Tibial nerve (tissue), 4 donors: ENCODE data around the gene BICD1. TPM values are rescaled to one million over a fixed set of nuclear protein-coding genes. Genes with fewer than 3 reads are reported as not detected.

Experiments used
- DNase-seq, 2 donors: peaks; one replicate each; pipeline ENCODE4 v3.0.0-alpha.2; 2019; ENCODE audit warnings: low spot score in 2 of 2
- H3K27ac ChIP-seq, 4 donors: fragments of 200-600 bp; sonication (generic) in 3 of 4; one replicate each; pipeline ENCODE4 v1.5.1; 2017 to 2019; ENCODE audit warnings: mild to moderate bottlenecking in 1 of 4
- H3K27me3 ChIP-seq, 2 donors: fragments of 200-600 bp; sonication (generic) in 1 of 2; one replicate each; pipeline versions ENCODE4 v1.5.1 to v1.6.0; 2017 to 2019
- H3K36me3 ChIP-seq, 3 donors: fragments of 200-600 bp; sonication (generic); one replicate each; pipeline ENCODE4 v1.5.1; 2018 to 2019
- H3K4me1 ChIP-seq, 4 donors: fragments of 200-600 bp; sonication (generic) in 3 of 4; one replicate each; pipeline ENCODE4 v1.5.1; 2017 to 2019
- H3K4me3 ChIP-seq, 4 donors: fragments of 200-600 bp; sonication (generic) in 3 of 4; one replicate each; pipeline ENCODE4 v1.5.1; 2017 to 2019; ENCODE audit warnings: mild to moderate bottlenecking in 1 of 4, moderate library complexity in 1 of 4
- H3K9me3 ChIP-seq, 4 donors: fragments of 200-600 bp; sonication (generic) in 3 of 4; one replicate each; pipeline ENCODE4 v1.5.1; 2017 to 2019
- CTCF ChIP-seq, 5 experiments: fragments of 200-600 bp in 3 of 5; fragments of 450-650 bp in 2 of 5; sonication (generic) in 3 of 5; IDR thresholded peaks; one replicate each; pipeline ENCODE4 v1.5.1; 2016 to 2019; ENCODE audit warnings: antibody characterized with exemption in 5 of 5, mild to moderate bottlenecking in 3 of 5, moderate library complexity in 2 of 5
- EP300 ChIP-seq, 2 donors: sonication (generic); formaldehyde crosslinking; IDR thresholded peaks; one replicate each; pipeline ENCODE4 v1.6.1; 2017; ENCODE audit warnings: antibody characterized with exemption in 2 of 2, mild to moderate bottlenecking in 1 of 2
- POLR2A ChIP-seq, 2 donors: fragments of 450-650 bp; IDR thresholded peaks; one replicate each; pipeline ENCODE4 v1.6.1; 2017; ENCODE audit warnings: antibody characterized with exemption in 2 of 2, mild to moderate bottlenecking in 2 of 2, moderate library complexity in 2 of 2
- WGBS, 2 donors: methylation state at CpG; one replicate each; pipeline ENCODE4 v1.1.5; 2018; 5-methylcytosine and 5-hydroxymethylcytosine counted together
- total RNA-seq, 4 donors: library from RNA; depleted of rRNA; stranded (reverse); fragments of >200 nt; gene quantifications; one replicate each; pipeline ENCODE4 v1.1.0, GENCODE V29; 2016

BICD1 gene
- total RNA-seq, 4 donors from 2014 or later, result 34.9 to 58.8 (median 49.2) TPM

GRCh38 chr12:32148372-32148771, 41.7 kb downstream of the BICD1 start:
- TF ChIP-seq POLR2A (IDR thresholded peaks at IDR 0.05) (no peak), EP300 (IDR thresholded peaks at IDR 0.05) (no peak), CTCF (IDR thresholded peaks at IDR 0.05) (no peak)
- WGBS, 2 donors, result 66 to 78% methylated on average over 4 of the region's 4 CpGs
- no peaks in the 10 kb centered on the region for H3K27me3 ChIP-seq
- peaks cover 0 to 10% (median 0%) of the 10 kb centered on the region in 3 donors for H3K36me3 ChIP-seq
- no peak overlapping the region for H3K27ac ChIP-seq
- H3K9me3 ChIP-seq, result no peaks in the 10 kb centered on the region
- H3K4me1 ChIP-seq, result peaks cover 0 to 21% (median 0%) of the 10 kb centered on the region in 4 donors
- no peak overlapping the region for H3K4me3 ChIP-seq
- DNase-seq, result no peak

GRCh38 chr12:32149489-32149888, 42.8 kb downstream of the BICD1 start:
- Histone ChIP-seq H3K4me1 (peaks cover 0 to 17% (median 0%) of the 10 kb centered on the region in 4 donors), H3K36me3 (peaks cover 0 to 10% (median 0%) of the 10 kb centered on the region in 3 donors), H3K4me3 (no peak overlapping the region), H3K27ac (no peak overlapping the region), H3K9me3 (no peaks in the 10 kb centered on the region), H3K27me3 (no peaks in the 10 kb centered on the region)
- TF ChIP-seq CTCF (IDR thresholded peaks at IDR 0.05) (no peak), EP300 (IDR thresholded peaks at IDR 0.05) (no peak), POLR2A (IDR thresholded peaks at IDR 0.05) (no peak)
- DNase-seq, result no peak

DNA sequence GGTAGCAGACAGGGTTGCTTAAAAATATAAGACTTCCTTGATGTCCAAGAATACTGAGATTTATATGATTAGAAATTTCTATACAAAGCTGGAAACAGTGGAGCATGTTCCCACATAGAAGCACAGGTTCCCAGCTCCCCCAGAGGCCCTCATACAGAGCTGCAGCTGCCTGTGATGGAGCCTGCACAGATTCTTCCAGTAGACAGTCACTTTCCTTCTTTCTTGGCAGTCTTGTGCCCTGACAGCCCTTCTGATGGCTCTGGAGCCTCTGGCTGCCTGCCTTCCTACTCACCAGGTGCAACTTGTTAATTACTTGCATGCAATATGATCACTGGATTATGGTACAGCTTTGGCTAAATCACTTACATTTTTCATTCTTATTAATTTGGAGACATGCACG, 44.4 kb downstream of the BICD1 start:
- H3K4me1 ChIP-seq, result peaks cover 0 to 5% (median 0%) of the 10 kb centered on the region in 4 donors
- H3K9me3 ChIP-seq, result no peaks in the 10 kb centered on the region
- TF ChIP-seq EP300 (IDR thresholded peaks at IDR 0.05), result no peak
- TF ChIP-seq POLR2A (IDR thresholded peaks at IDR 0.05), result no peak
- TF ChIP-seq CTCF (IDR thresholded peaks at IDR 0.05), result no peak
- H3K27ac ChIP-seq, result no peak overlapping the region
- H3K27me3 ChIP-seq, result no peaks in the 10 kb centered on the region
- DNase-seq, result no peak
- no peak overlapping the region for H3K4me3 ChIP-seq
- H3K36me3 ChIP-seq, result peaks cover 0 to 10% (median 0%) of the 10 kb centered on the region in 3 donors
- 77 to 91% methylated on average over 1 of the region's 1 CpG for WGBS, 2 donors

- DNase-seq, result no peak
- peaks cover 0 to under 1% (median 0%) of the 10 kb centered on the region in 4 donors for H3K4me1 ChIP-seq
- H3K36me3 ChIP-seq, result peaks cover 0 to 10% (median 0%) of the 10 kb centered on the region in 3 donors
- H3K27ac ChIP-seq, result no peak overlapping the region
- no peak overlapping the region for H3K4me3 ChIP-seq
- no peaks in the 10 kb centered on the region for H3K9me3 ChIP-seq
- TF ChIP-seq CTCF (IDR thresholded peaks at IDR 0.05) (no peak), POLR2A (IDR thresholded peaks at IDR 0.05) (no peak), EP300 (IDR thresholded peaks at IDR 0.05) (no peak)
- no peaks in the 10 kb centered on the region for H3K27me3 ChIP-seq
Observed at GRCh38 chr12:32151552-32151951, 44.9 kb downstream of the BICD1 start.

GRCh38 chr12:32155041-32155440, 48.4 kb downstream of the BICD1 start:
- peaks cover 0 to 4% (median 0%) of the 10 kb centered on the region in 3 donors for H3K36me3 ChIP-seq
- no peak overlapping the region for H3K27ac ChIP-seq
- no peak overlapping the region for H3K4me3 ChIP-seq
- H3K4me1 ChIP-seq, result peaks cover 0 to 5% (median 0%) of the 10 kb centered on the region in 4 donors
- no peak for DNase-seq
- H3K9me3 ChIP-seq, result no peaks in the 10 kb centered on the region
- WGBS, 2 donors, result 71 to 75% methylated on average over 3 of the region's 3 CpGs
- TF ChIP-seq CTCF (IDR thresholded peaks at IDR 0.05), result no peak
- H3K27me3 ChIP-seq, result no peaks in the 10 kb centered on the region
